Mucosa of rectum (tissue), 2 donors: ENCODE data around the gene SLC29A3.

Experiments
- H3K27ac ChIP-seq, 2 donors: one replicate each; pipeline ENCODE4 v1.7.0; 2013; ENCODE audit warnings: inconsistent platforms in 2 of 2, low read depth in 2 of 2, low read length in 2 of 2
- H3K27me3 ChIP-seq, 2 donors: one replicate each; pipeline ENCODE4 v1.7.0; 2013; ENCODE audit warnings: low read length in 2 of 2; ENCODE audit not compliant: control insufficient read depth in 2 of 2, insufficient read depth in 2 of 2
- H3K36me3 ChIP-seq, 2 donors: one replicate each; pipeline ENCODE4 v1.7.0; 2013; ENCODE audit warnings: low read length in 2 of 2; ENCODE audit not compliant: control insufficient read depth in 2 of 2, insufficient read depth in 2 of 2
- H3K4me1 ChIP-seq, 2 donors: one replicate each; pipeline ENCODE4 v1.7.0; 2013; ENCODE audit warnings: low read length in 2 of 2, mild to moderate bottlenecking in 1 of 2; ENCODE audit not compliant: control insufficient read depth in 2 of 2, insufficient read depth in 2 of 2
- H3K4me3 ChIP-seq, 2 donors: one replicate each; pipeline ENCODE4 v1.7.0; 2013; ENCODE audit warnings: low read length in 2 of 2
- H3K9ac ChIP-seq, 2 donors: one replicate each; pipeline ENCODE4 v1.7.0; 2013; ENCODE audit warnings: low read length in 2 of 2, low read depth in 1 of 2, mild to moderate bottlenecking in 1 of 2
- H3K9me3 ChIP-seq, 2 donors: one replicate each; pipeline ENCODE4 v1.7.0; 2013; ENCODE audit warnings: low read length in 2 of 2; ENCODE audit not compliant: control insufficient read depth in 2 of 2
- donor health status: healthy.
- donor health status: Normal muscosa, but diverticular disease.

Gene SLC29A3

GRCh38 chr10:71283876-71284275 is 35.2 kb upstream of the SLC29A3 start:
- Histone ChIP-seq H3K9ac (no peak overlapping the region), H3K9me3 (no peaks in the 10 kb centered on the region), H3K27me3 (no peaks in the 10 kb centered on the region), H3K4me3 (no peak overlapping the region), H3K4me1 (peaks cover 0 to 3% of the 10 kb centered on the region in 2 donors), H3K36me3 (peaks cover 14 to 18% of the 10 kb centered on the region in 2 donors), H3K27ac (no peak overlapping the region)

GRCh38 chr10:71284544-71285179 is 34.4 kb upstream of the SLC29A3 start:
- no peak overlapping the region for H3K9ac ChIP-seq
- H3K4me1 ChIP-seq = peaks cover 0 to 3% of the 10 kb centered on the region in 2 donors
- peaks cover 14 to 18% of the 10 kb centered on the region in 2 donors for H3K36me3 ChIP-seq
- H3K9me3 ChIP-seq = no peaks in the 10 kb centered on the region
- no peak overlapping the region for H3K4me3 ChIP-seq
- no peaks in the 10 kb centered on the region for H3K27me3 ChIP-seq
- no peak overlapping the region for H3K27ac ChIP-seq

- no peak overlapping the region for H3K4me3 ChIP-seq
- no peaks in the 10 kb centered on the region for H3K9me3 ChIP-seq
- H3K4me1 ChIP-seq = peaks cover 0 to under 1% of the 10 kb centered on the region in 2 donors
- H3K36me3 ChIP-seq = peaks cover 12 to 20% of the 10 kb centered on the region in 2 donors
- H3K27me3 ChIP-seq = no peaks in the 10 kb centered on the region
- H3K9ac ChIP-seq = no peak overlapping the region
- no peak overlapping the region for H3K27ac ChIP-seq
Measured at GRCh38 chr10:71285180-71285545, 33.9 kb upstream of the SLC29A3 start.

GRCh38 chr10:71285986-71286385 is 33.1 kb upstream of the SLC29A3 start:
- H3K4me3 ChIP-seq = no peak overlapping the region
- no peak overlapping the region for H3K9ac ChIP-seq
- no peak overlapping the region for H3K27ac ChIP-seq
- H3K27me3 ChIP-seq = no peaks in the 10 kb centered on the region
- no peaks in the 10 kb centered on the region for H3K9me3 ChIP-seq
- H3K4me1 ChIP-seq = no peaks in the 10 kb centered on the region
- H3K36me3 ChIP-seq = peaks cover 14 to 21% of the 10 kb centered on the region in 2 donors

GRCh38 chr10:71286521-71287294 is 32.4 kb upstream of the SLC29A3 start:
- H3K27ac ChIP-seq = no peak overlapping the region
- H3K36me3 ChIP-seq = peaks cover 21 to 23% of the 10 kb centered on the region in 2 donors
- H3K9me3 ChIP-seq = no peaks in the 10 kb centered on the region
- H3K4me1 ChIP-seq = no peaks in the 10 kb centered on the region
- H3K4me3 ChIP-seq = no peak overlapping the region
- H3K27me3 ChIP-seq = no peaks in the 10 kb centered on the region
- no peak overlapping the region for H3K9ac ChIP-seq

GRCh38 chr10:71287456-71287855 is 31.6 kb upstream of the SLC29A3 start:
- H3K9me3 ChIP-seq = no peaks in the 10 kb centered on the region
- no peak overlapping the region for H3K4me3 ChIP-seq
- no peak overlapping the region for H3K27ac ChIP-seq
- no peaks in the 10 kb centered on the region for H3K27me3 ChIP-seq
- H3K36me3 ChIP-seq = peaks cover 20 to 27% of the 10 kb centered on the region in 2 donors
- no peaks in the 10 kb centered on the region for H3K4me1 ChIP-seq
- H3K9ac ChIP-seq = no peak overlapping the region

GRCh38 chr10:71288461-71288860 is 30.6 kb upstream of the SLC29A3 start:
- Histone ChIP-seq H3K36me3 (peaks cover 22 to 27% of the 10 kb centered on the region in 2 donors), H3K27ac (no peak overlapping the region), H3K9me3 (no peaks in the 10 kb centered on the region)

GRCh38 chr10:71289421-71290130 is 29.5 kb upstream of the SLC29A3 start:
- Histone ChIP-seq H3K36me3 (peaks cover 24 to 37% of the 10 kb centered on the region in 2 donors), H3K4me1 (no peaks in the 10 kb centered on the region), H3K4me3 (no peak overlapping the region), H3K27me3 (peaks cover 0 to 3% of the 10 kb centered on the region in 2 donors), H3K27ac (no peak overlapping the region), H3K9me3 (no peaks in the 10 kb centered on the region), H3K9ac (no peak overlapping the region)

More at GRCh38 chr10:71288461-71288860, 30.6 kb upstream of the SLC29A3 start:
- Histone ChIP-seq H3K4me3 (no peak overlapping the region), H3K9ac (no peak overlapping the region), H3K4me1 (no peaks in the 10 kb centered on the region), H3K27me3 (no peaks in the 10 kb centered on the region)

GRCh38 chr10:71290331-71290730 is 28.7 kb upstream of the SLC29A3 start:
- Histone ChIP-seq H3K27ac (no peak overlapping the region), H3K4me3 (no peak overlapping the region), H3K9ac (no peak overlapping the region), H3K4me1 (no peaks in the 10 kb centered on the region), H3K27me3 (peaks cover 0 to 3% of the 10 kb centered on the region in 2 donors), H3K9me3 (no peaks in the 10 kb centered on the region), H3K36me3 (peaks cover 24 to 37% of the 10 kb centered on the region in 2 donors)
